Kidney (tissue), 14 donors: Measurements from ENCODE around the gene FAM131A. TPM values are rescaled to one million over a fixed set of nuclear protein-coding genes. Genes with fewer than 3 reads are reported as not detected.
A peak's percentile ranks its signal among the peaks of the same experiment; 100 is the strongest.

Source experiments
- DNase-seq, 5 donors: peaks; one replicate each; pipeline ENCODE4 v3.0.0-alpha.2; 2013 to 2020
- FAIRE-seq: peaks from 2 replicates; lab custom pipeline; 2012; peaks lifted over from hg19 to GRCh38; lab: Jason Lieb, UNC
- H3K27ac ChIP-seq, 2 donors: one replicate each; pipeline ENCODE4 v1.7.0; 2013; ENCODE audit warnings: low read depth in 2 of 2, low read length in 2 of 2, inconsistent platforms in 1 of 2
- H3K27me3 ChIP-seq: one replicate; pipeline ENCODE4 v1.7.1; 2013; ENCODE audit warnings: low read length, inconsistent platforms; ENCODE audit not compliant: control insufficient read depth, insufficient read depth
- H3K36me3 ChIP-seq, 3 donors: one replicate each; pipeline versions ENCODE4 v1.7.0 to v1.7.1; 2013; ENCODE audit warnings: low read length in 3 of 3, control low read depth in 1 of 3, inconsistent platforms in 1 of 3; ENCODE audit not compliant: insufficient read depth in 3 of 3, control insufficient read depth in 2 of 3
- H3K4me1 ChIP-seq, 3 donors: one replicate each; pipeline versions ENCODE4 v1.7.0 to v1.7.1; 2013; ENCODE audit warnings: low read length in 3 of 3, inconsistent platforms in 1 of 3, low read depth in 1 of 3; ENCODE audit not compliant: control insufficient read depth in 2 of 3, insufficient read depth in 2 of 3
- H3K4me3 ChIP-seq, 3 donors: one replicate each; pipeline versions ENCODE4 v1.7.0 to v1.8.1; 2013; ENCODE audit warnings: low read length in 3 of 3, control low read depth in 1 of 3, inconsistent platforms in 1 of 3
- H3K9ac ChIP-seq, 3 donors: one replicate each; pipeline versions ENCODE4 v1.7.0 to v1.7.1; 2013; ENCODE audit warnings: low read length in 3 of 3, control low read depth in 1 of 3, inconsistent platforms in 1 of 3
- H3K9me3 ChIP-seq, 3 donors: one replicate each; pipeline versions ENCODE4 v1.7.0 to v1.7.1; 2013; ENCODE audit warnings: low read length in 3 of 3, control low read depth in 1 of 3, inconsistent platforms in 1 of 3; ENCODE audit not compliant: control insufficient read depth in 2 of 3, insufficient read depth in 1 of 3
- intact Hi-C: fragments of 100-400 bp; cut with DNase I; formaldehyde crosslinking; loops from one replicate; pipeline ENCODE4 v1.11.1; 2022
- polyA plus RNA-seq: library from polyadenylated mRNA; stranded (reverse); fragments of 350-450 nt; fragmentation: Illumina TruSeq; extraction: RNeasy Lipid Tissue Mini Kit (QIAGEN cat#74804); gene quantifications from one replicate; pipeline ENCODE4 v1.2.3, GENCODE V29; 2014; ENCODE audit warnings: low read depth, low replicate concordance; ENCODE audit not compliant: insufficient read depth
- total RNA-seq: library from RNA; stranded (reverse); fragmentation: NEBNext Ultra II Directional; extraction: Animal tissue kit (Norgen Biotek cat#: 25700); gene quantifications from one replicate; pipeline ENCODE4 v1.2.1, GENCODE V29; 2021
- TF ChIP-seq, protein P1 (sequence below): IDR thresholded peaks from 3 replicates; pipeline ENCODE4 v1.5.1; 2012; ENCODE audit warnings: mild to moderate bottlenecking, moderate library complexity, borderline replicate concordance; ENCODE audit not compliant: insufficient read depth; ENCODE audit errors: extremely low read depth
- donor health status: control.
- donor health status: control.
- donor health status: control.
- donor health status: control.
- donor health status: control.
- donor health status: DM: yes; HTN: yes; CAD: no.
- donor health status: Normal renal cell carcinoma (clear cell type).

The FAM131A gene
- total and polyA plus RNA-seq, 2 donors from 2014 or later = 14.0 to 20.1 TPM

DNA sequence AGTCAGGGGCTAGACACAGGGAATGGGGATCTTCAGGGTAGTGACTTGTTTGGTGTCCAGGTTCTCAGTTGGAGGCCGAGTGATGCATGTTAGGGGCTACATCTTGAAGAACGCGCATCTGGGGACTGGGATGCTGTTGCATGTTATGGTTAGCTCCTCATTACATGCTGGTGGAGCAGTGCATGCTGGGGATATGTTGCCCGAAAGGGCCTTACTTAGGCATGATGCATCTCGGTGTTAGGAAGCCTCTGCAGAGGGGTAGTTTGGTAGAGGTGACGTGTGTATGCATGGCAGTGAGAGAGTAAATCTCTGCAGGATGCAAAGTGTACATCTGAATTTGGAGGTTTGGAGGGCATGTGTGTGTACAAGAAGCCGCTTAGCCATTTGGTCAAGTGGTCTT is 20.6 kb upstream of the FAM131A start:
- DNase-seq (no peak), FAIRE-seq (no peak)
- no peaks in the 10 kb centered on the region for H3K27me3 ChIP-seq
- TF ChIP-seq, protein P1, sequence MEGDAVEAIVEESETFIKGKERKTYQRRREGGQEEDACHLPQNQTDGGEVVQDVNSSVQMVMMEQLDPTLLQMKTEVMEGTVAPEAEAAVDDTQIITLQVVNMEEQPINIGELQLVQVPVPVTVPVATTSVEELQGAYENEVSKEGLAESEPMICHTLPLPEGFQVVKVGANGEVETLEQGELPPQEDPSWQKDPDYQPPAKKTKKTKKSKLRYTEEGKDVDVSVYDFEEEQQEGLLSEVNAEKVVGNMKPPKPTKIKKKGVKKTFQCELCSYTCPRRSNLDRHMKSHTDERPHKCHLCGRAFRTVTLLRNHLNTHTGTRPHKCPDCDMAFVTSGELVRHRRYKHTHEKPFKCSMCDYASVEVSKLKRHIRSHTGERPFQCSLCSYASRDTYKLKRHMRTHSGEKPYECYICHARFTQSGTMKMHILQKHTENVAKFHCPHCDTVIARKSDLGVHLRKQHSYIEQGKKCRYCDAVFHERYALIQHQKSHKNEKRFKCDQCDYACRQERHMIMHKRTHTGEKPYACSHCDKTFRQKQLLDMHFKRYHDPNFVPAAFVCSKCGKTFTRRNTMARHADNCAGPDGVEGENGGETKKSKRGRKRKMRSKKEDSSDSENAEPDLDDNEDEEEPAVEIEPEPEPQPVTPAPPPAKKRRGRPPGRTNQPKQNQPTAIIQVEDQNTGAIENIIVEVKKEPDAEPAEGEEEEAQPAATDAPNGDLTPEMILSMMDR = no peak
- peak overlapping the region in 1 of 3 donors; percentile 87 for H3K9ac ChIP-seq
- peaks cover 0 to 34% (median 24%) of the 10 kb centered on the region in 3 donors for H3K4me1 ChIP-seq
- H3K9me3 ChIP-seq = no peaks in the 10 kb centered on the region
- peak overlapping the region in 2 of 3 donors; percentile 79 to 90 for H3K4me3 ChIP-seq
- intact Hi-C loops = no loop called here
- no peak overlapping the region for H3K27ac ChIP-seq
- peaks cover 0 to 25% (median 19%) of the 10 kb centered on the region in 3 donors for H3K36me3 ChIP-seq

DNA sequence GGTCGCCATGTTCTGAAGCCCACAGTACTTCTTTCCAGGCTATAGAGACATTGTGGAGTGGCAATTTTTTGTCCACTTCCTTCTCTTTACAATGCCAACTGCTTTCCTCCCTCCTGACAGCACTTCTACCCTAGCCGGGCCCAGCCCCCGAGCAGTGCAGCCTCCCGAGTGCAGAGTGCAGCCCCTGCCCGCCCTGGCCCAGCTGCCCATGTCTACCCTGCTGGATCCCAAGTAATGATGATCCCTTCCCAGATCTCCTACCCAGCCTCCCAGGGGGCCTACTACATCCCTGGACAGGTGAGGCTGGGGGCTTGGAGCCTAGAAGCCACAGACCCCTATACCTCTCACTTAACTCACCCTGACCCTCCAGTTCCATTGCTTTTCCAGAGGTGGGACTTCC is 20.2 kb upstream of the FAM131A start:
- H3K9ac ChIP-seq = peak overlapping the region in 1 of 3 donors; percentile 87
- peak overlapping the region in 2 of 3 donors; percentile 79 to 90 for H3K4me3 ChIP-seq
- intact Hi-C loops = no loop called here
- H3K9me3 ChIP-seq = no peaks in the 10 kb centered on the region
- H3K27me3 ChIP-seq = no peaks in the 10 kb centered on the region
- H3K36me3 ChIP-seq = peaks cover 0 to 29% (median 23%) of the 10 kb centered on the region in 3 donors
- no peak for DNase-seq
- TF ChIP-seq, protein P1 = no peak
- no peak for FAIRE-seq
- H3K4me1 ChIP-seq = peaks cover 0 to 34% (median 24%) of the 10 kb centered on the region in 3 donors
- no peak overlapping the region for H3K27ac ChIP-seq

DNA sequence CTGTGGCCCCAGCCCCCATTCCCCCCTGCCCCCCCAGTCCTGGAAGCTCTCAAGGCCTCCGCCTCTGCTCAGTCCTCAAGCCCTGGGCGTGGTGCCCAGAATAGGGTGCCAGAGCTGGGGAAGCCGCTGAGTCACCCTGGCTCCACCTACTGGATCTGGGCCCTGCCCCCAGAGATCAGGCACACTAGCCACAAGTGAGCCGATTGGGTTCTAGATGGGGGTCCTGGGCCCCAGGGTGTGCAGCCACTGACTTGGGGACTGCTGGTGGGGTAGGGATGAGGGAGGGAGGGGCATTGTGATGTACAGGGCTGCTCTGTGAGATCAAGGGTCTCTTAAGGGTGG is 17.3 kb upstream of the FAM131A start:
- Histone ChIP-seq H3K4me1 (peaks cover 0 to 34% (median 24%) of the 10 kb centered on the region in 3 donors), H3K27me3 (no peaks in the 10 kb centered on the region), H3K36me3 (peaks cover 0 to 56% (median 46%) of the 10 kb centered on the region in 3 donors), H3K9ac (no peak overlapping the region), H3K9me3 (no peaks in the 10 kb centered on the region), H3K4me3 (no peak overlapping the region), H3K27ac (peak overlapping the region; percentile 56 to 72)
- FAIRE-seq = no peak
- peak in 1 of 5 donors; percentile 99 for DNase-seq
- TF ChIP-seq, protein P1 = peak; percentile 17
- intact Hi-C loops = no loop called here

DNA sequence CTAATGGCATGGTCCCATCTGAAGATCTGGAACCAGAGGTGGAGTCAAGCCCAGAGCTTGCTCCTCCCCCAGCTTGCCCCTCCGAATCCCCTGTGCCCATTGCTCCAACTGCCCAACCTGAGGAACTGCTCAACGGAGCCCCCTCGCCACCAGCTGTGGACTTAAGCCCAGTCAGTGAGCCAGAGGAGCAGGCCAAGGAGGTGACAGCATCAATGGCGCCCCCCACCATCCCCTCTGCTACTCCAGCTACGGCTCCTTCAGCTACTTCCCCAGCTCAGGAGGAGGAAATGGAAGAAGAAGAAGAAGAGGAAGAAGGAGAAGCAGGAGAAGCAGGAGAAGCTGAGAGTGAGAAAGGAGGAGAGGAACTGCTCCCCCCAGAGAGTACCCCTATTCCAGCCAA is 15.7 kb upstream of the FAM131A start:
- FAIRE-seq (no peak), DNase-seq (no peak)
- H3K4me1 ChIP-seq = peaks cover 0 to 24% (median 19%) of the 10 kb centered on the region in 3 donors
- H3K9me3 ChIP-seq = no peaks in the 10 kb centered on the region
- no peak overlapping the region for H3K27ac ChIP-seq
- TF ChIP-seq, protein P1 = no peak
- no peaks in the 10 kb centered on the region for H3K27me3 ChIP-seq
- no peak overlapping the region for H3K4me3 ChIP-seq
- intact Hi-C loops = no loop called here
- H3K9ac ChIP-seq = no peak overlapping the region
- peaks cover 5 to 71% (median 61%) of the 10 kb centered on the region in 3 donors for H3K36me3 ChIP-seq
